NCI-H69 (cell line): ENCODE measurements around the gene YIPF7.

ENCODE experiments used
- DNase-seq: peaks from one replicate; lab custom pipeline; 2025; lab: John Stamatoyannopoulos, UW

YIPF7 gene

GRCh38 chr4:44651425-44651824, at the start of gene YIPF7:
TSS of gene YIPF7 (minus strand) at chr4:44651625. CDS start at chr4:44650100, 1,525 bp downstream.
- no peak for DNase-seq

- no peak for DNase-seq
Observed at GRCh38 chr4:44701037-44701436, 49.6 kb upstream of the YIPF7 start.

DNA sequence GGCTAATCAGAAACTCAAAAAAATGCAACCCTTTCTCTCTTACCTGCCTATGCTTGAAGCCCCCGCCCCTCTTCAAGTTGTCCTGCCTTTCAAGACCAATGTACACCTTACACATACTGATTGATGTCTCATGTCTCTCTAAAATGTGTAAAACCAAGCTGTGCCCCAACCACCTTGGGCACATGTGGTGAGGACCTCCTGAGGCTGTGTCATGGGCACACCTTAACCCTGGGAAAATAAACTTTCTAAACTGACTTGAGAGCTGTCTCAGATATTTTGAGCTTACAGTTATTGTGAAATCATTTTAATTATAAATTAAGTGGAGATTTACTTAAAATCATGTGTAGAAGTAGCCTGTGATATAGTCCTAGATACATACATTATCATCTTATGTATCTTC, 49.0 kb upstream of the YIPF7 start:
- DNase-seq, result no peak

GRCh38 chr4:44684648-44685047, 33.2 kb upstream of the YIPF7 start:
- no peak for DNase-seq

DNA sequence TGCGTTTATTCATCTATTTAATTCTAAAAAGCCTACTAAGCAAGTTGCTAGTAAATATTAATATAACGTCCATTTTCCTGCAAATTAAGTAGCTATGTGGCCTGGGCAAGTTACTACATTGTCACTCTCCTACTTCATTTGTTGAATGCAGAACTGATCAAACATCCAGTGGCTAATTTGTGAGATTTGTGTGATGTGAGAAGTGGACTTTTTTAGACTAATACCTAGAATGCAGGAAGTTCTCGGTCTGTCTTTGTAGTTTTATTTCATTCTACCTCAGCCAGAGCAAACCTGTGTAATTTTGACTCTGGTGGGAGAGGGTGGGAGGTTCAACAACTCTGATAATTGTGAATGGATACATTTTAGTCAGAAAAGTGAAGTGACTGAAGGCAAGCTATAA, 27.6 kb upstream of the YIPF7 start:
- no peak for DNase-seq

GRCh38 chr4:44678094-44679041, 26.9 kb upstream of the YIPF7 start, which contains the start of gene GUF1:
TSS of gene GUF1 (plus strand) at chr4:44678420. CDS start at chr4:44678623, 203 bp downstream.
- DNase-seq, result peak; percentile 92

GRCh38 chr4:44675366-44675765, 23.9 kb upstream of the YIPF7 start:
- no peak for DNase-seq

- peak; percentile 0 for DNase-seq
Observed at GRCh38 chr4:44674471-44674870, 23.0 kb upstream of the YIPF7 start.

DNA sequence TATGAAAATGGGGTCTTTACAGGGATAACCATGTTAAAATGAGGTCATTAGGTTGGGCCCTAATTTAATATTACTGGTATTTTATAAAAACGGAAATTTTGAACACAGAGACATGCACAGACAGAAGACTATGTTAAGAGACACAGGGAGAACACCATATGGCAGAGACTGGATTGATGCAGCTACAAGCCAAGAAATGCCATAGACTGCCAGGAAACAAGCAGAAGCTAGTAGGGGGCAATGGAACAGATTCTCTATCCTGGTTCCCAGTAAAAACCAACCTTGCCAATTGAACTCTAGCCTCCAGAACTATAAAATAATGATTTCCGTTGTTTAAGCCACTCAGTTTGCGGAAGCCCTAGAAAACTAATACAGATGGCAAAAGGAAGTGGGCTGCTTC, 20.2 kb upstream of the YIPF7 start:
- DNase-seq, result peak; percentile 3

GRCh38 chr4:44670506-44671199, 19.2 kb upstream of the YIPF7 start:
- DNase-seq, result peak; percentile 80

GRCh38 chr4:44668526-44668925, 17.1 kb upstream of the YIPF7 start:
- DNase-seq, result no peak

DNA sequence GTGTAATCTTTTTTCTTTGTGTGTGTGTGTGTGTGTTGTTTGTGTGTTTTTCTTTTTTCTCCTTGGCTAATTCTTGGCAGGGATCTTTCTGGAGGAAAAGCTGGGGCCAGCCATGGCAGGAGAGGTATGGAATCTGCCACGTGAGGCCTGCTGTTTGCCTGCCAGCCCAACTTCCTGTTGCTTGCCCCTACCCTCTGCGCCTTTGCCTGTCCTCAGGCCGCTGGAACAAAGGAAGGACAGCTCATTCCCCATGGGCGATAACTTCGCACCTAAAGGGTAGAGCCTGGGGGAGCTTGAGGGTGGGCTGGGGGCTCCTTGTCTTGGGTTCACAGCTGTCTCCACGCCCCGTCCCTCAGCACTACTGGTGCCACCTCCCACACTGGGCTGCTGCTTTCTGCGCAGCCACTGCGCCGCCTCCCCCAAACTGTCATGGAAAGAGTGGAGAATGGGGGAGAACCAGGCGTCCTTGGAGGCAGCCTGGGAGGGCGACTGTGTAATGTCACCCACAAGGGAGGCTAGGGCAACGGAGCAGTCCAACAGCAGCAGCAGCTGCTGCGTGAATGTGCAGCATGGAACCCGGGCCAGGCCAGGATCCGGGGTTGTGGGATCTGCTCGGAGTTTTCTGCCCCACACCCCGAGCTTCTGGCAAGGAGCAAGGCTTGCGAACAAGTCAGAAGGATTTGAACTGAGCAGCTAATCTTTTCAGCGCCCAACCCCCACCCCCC, 12.3 kb upstream of the YIPF7 start:
- no peak for DNase-seq

DNA sequence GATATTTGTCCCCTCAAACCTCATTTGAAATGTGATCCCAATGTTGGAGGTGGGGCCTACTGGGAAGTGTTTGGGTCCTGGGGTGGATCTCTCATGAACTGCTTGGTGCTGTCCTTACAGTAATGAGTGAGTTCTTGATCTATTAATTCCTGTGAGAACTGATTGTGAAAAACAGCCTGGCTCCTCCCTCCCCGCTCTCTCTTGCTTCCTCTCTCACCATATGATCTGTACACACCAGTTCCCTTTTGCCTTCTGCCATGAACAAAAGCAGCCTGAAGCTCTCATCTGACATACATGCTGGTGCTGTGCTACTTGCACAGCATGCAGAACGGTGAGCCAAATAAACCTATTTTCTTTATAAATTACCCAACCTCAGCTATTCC, 11.2 kb upstream of the YIPF7 start:
- DNase-seq, result peak; percentile 0

DNA sequence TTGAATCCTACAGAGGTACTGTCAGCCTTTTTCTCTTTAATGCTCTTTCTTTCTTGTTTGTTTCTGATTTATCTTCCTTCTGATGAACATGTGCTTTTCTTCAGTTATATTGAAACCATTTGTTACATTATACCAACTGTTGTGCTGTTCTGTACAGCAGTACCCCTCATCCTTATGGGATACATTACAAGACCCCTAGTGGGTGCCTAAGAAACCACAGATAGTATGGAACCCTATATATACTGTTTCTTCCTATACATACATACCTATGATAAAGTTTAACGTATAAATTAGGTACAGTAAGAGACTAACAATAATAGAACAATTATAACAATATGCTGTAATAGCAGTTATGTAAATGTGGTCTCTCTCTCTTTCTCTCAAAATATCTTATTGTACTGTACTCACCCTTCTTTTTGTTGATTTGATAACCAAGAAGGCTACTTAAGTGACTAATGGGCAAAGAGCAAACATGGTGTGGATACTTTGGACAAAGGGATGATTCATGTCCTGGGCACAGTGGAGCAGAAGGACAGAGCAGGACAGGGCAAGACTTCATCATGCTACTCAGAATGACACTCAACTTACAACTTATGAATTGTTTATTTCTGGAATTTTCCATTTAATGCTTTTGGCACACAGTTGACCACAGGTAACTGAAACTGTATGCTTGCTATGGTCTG, 10.7 kb upstream of the YIPF7 start:
- DNase-seq, result peak; percentile 1

DNA sequence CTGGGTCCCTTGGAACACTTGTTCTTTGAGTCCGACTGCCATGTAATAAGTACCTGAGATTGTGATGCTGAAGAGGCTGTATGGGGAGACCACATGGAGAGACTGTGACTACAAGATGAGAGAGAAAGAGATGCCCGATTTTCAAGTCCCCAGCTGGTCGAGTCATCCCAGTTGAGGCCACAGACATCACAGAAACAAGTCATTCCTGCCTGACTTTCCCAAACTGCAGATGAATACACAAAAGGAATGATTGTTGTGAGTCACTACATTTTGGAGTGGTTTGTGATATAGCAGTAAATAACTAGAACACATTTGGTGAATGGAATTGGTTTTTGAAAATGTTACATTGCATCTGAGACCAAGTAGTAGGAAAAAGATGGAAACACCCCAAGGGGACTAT, 9.0 kb upstream of the YIPF7 start:
- no peak for DNase-seq

DNA sequence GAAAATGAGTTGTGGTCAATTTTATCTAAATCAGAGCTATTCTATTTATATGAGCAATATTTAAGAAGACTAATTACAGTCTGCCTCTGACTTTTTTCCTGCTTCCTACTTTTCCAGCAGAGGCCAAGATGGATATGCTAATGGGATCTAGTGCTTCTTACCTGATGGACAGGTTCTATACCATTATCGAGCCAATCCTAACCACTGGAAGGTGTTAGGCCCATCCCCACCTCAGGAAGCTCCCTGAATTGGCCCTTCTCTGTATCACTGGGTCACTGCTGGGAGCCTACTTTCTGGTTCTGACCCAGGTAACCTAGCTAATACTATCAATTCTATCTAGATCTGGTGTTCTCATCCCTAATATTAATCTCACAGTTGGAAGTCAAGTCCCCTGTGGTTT, 577 bp upstream of the YIPF7 start:
- no peak for DNase-seq

DNA sequence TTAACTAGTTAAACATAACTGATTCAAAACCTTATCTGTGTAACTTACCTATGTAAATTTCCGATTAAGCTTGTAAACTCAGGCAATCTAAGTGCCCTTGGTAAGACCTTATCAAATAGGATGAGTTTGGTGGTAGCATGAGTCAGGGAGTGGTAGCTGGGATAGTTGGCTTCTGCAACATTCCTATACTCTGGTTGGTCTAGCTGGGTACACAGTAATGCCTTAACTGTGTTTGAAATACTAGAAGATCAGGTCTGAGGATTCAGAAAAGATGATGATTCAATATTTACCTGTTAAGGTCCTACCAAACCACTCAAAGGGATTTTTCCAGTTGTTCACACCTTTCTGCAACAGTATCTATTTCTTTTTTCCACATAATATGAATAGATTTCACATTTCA, 5.3 kb downstream of the YIPF7 start:
- no peak for DNase-seq

GRCh38 chr4:44638091-44638490, 13.3 kb downstream of the YIPF7 start:
- DNase-seq, result no peak

GRCh38 chr4:44632733-44633132, 18.7 kb downstream of the YIPF7 start:
- DNase-seq, result peak; percentile 18

DNA sequence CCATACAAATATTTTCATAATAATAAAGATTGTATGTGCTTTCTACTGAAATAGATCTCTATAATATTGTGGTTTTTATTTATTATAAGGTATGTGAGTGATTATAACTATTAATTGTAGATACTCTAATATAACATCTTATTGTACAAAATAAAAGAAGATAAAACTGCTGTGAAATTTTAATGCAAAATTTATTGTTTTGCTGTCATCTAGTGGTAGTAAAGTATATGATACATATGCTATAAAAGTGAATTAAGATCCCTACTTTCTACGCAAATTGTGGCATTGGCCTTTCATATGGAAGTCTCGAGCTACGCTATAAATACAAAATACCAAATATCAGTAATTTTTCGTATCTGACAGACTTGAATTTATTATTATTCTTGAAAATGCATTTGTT, 19.3 kb downstream of the YIPF7 start:
- no peak for DNase-seq

DNA sequence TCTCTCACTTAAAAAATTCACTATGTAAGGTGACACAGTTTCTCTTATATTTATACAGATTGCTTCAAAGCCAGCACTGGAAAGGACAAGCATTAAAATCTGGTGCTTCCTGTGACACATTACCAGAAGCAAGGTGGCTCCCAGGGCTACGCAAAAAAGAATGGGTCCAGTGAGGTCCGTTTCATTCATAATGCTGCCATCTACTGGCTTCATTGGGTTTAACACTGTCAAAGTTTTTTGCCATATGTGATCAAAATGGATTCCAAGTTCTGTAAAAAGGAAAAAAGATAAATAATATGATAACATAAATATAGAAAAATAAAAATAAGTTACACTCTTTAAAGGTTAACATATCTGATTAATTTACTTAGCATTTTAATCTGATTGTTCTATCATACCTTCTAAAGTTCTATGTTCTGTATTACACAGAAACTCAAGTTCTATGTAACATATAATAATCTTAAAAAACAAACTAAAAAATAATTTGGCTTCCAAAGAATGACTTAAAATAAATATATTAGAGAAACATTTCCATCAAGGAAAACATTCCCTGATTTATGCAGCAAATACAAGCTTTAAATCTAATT, 22.1 kb downstream of the YIPF7 start:
- peak; percentile 60 for DNase-seq

DNA sequence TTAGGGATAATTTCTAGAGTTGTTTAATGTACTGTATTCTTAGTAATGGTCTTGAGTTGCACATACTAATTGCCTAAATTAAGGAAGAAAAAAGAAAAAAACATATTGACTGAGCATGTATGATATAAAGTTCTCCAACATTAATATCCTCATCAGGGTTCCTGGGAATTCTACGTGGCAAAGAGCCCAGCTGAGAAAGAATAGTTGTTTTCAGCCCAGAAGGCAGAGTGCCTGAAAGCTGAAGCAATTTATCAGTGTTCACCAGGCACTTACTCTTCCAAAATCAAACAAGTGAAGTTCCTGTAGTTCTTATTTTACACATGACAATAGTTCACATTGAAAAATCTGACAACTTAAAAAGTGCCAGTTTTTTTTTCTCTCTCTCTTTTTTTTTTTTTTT, 27.7 kb downstream of the YIPF7 start:
- DNase-seq, result no peak
